ENCODE measurements around the gene CSTA.

DNA sequence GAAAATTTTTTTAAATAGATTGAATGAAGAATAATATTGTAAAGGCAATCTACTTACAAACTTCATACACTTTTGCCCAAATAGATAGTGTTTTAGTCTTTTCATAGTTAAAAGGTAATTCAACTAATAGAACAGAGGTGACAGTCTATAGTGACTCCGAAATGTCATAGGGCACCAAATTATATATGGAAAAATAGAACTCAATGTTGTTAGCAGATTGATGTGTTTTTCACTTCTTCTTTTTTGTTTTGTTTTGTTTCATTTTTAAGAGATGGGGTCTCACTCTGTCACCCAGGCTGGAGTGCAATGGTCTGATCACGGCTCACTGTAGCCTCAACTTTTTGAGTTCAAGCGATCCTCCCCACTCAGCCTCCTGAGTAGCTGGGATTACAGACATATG, 721 bp downstream of the CSTA start:
- TF ChIP-seq, protein P1, sequence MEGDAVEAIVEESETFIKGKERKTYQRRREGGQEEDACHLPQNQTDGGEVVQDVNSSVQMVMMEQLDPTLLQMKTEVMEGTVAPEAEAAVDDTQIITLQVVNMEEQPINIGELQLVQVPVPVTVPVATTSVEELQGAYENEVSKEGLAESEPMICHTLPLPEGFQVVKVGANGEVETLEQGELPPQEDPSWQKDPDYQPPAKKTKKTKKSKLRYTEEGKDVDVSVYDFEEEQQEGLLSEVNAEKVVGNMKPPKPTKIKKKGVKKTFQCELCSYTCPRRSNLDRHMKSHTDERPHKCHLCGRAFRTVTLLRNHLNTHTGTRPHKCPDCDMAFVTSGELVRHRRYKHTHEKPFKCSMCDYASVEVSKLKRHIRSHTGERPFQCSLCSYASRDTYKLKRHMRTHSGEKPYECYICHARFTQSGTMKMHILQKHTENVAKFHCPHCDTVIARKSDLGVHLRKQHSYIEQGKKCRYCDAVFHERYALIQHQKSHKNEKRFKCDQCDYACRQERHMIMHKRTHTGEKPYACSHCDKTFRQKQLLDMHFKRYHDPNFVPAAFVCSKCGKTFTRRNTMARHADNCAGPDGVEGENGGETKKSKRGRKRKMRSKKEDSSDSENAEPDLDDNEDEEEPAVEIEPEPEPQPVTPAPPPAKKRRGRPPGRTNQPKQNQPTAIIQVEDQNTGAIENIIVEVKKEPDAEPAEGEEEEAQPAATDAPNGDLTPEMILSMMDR (IDR thresholded peaks at IDR 0.05; ENCODE audit: low read length), result no peak
- TF ChIP-seq EZH2 (IDR thresholded peaks at IDR 0.05; ENCODE audit: borderline replicate concordance, low read length), result no peak
